ENCODE results near the gene PDE7B.
"Not testable (repeated sequence)": the region's sequence is repeated elsewhere in the genome, so short reads cannot be mapped to it uniquely, and the experiment has no call there.

Gene PDE7B

GRCh38 chr6:135839121-135839520 lies 12.4 kb upstream of the PDE7B start:
- no peak overlapping the region for H3K4me3 ChIP-seq (ENCODE audit: low read depth, low read length)
- DNase-seq (ENCODE audit: low read depth): no peak

GRCh38 chr6:135842618-135843392 lies 8.7 kb upstream of the PDE7B start:
- no peak for DNase-seq (ENCODE audit: low read depth)

GRCh38 chr6:135850882-135851281 lies 619 bp upstream of the PDE7B start:
- DNase-seq (ENCODE audit: low read depth): no peak
- H3K4me3 ChIP-seq (ENCODE audit: low read depth, low read length): no peak overlapping the region

More at GRCh38 chr6:135842618-135843392, 8.7 kb upstream of the PDE7B start:
- no peak overlapping the region for H3K4me3 ChIP-seq (ENCODE audit: low read depth, low read length)

- H3K4me3 ChIP-seq (ENCODE audit: low read depth, low read length): peak overlapping the region; percentile 55
- DNase-seq (ENCODE audit: low read depth): no peak
These were observed 1.2 kb downstream of the PDE7B start for GRCh38 chr6:135852746-135853145.

- no peak for DNase-seq (ENCODE audit: low read depth)
- peak overlapping the region; percentile 55 for H3K4me3 ChIP-seq (ENCODE audit: low read depth, low read length)
These were observed 1.7 kb downstream of the PDE7B start for GRCh38 chr6:135853227-135853626.

- no peak for DNase-seq (ENCODE audit: low read depth)
- H3K4me3 ChIP-seq (ENCODE audit: low read depth, low read length): peak overlapping the region; percentile 8
These were observed 2.5 kb downstream of the PDE7B start for GRCh38 chr6:135853986-135854385.

GRCh38 chr6:135854799-135855198 lies 3.3 kb downstream of the PDE7B start:
- no peak overlapping the region for H3K4me3 ChIP-seq (ENCODE audit: low read depth, low read length)
- no peak for DNase-seq (ENCODE audit: low read depth)

GRCh38 chr6:135858931-135859330 lies 7.4 kb downstream of the PDE7B start:
- DNase-seq (ENCODE audit: low read depth): no peak

GRCh38 chr6:135860361-135860760 lies 8.9 kb downstream of the PDE7B start:
- DNase-seq (ENCODE audit: low read depth): no peak
- no peak overlapping the region for H3K4me3 ChIP-seq (ENCODE audit: low read depth, low read length)

More at GRCh38 chr6:135858931-135859330, 7.4 kb downstream of the PDE7B start:
- no peak overlapping the region for H3K4me3 ChIP-seq (ENCODE audit: low read depth, low read length)

GRCh38 chr6:135861189-135861588 lies 9.7 kb downstream of the PDE7B start:
- no peak overlapping the region for H3K4me3 ChIP-seq (ENCODE audit: low read depth, low read length)
- DNase-seq (ENCODE audit: low read depth): no peak

GRCh38 chr6:135864929-135865328 lies 13.4 kb downstream of the PDE7B start:
- not testable (repeated sequence) for H3K4me3 ChIP-seq (ENCODE audit: low read depth, low read length); DNase-seq (ENCODE audit: low read depth)

GRCh38 chr6:135866445-135867123 lies 15.1 kb downstream of the PDE7B start:
- H3K4me3 ChIP-seq (ENCODE audit: low read depth, low read length): no peak overlapping the region

GRCh38 chr6:135867332-135867731 lies 15.8 kb downstream of the PDE7B start:
- H3K4me3 ChIP-seq (ENCODE audit: low read depth, low read length): no peak overlapping the region
- no peak for DNase-seq (ENCODE audit: low read depth)

More at GRCh38 chr6:135866445-135867123, 15.1 kb downstream of the PDE7B start:
- no peak for DNase-seq (ENCODE audit: low read depth)

- no peak overlapping the region for H3K4me3 ChIP-seq (ENCODE audit: low read depth, low read length)
- no peak for DNase-seq (ENCODE audit: low read depth)
These were observed 18.4 kb downstream of the PDE7B start for GRCh38 chr6:135869857-135870256.

- DNase-seq (ENCODE audit: low read depth): peak; percentile 88
- H3K4me3 ChIP-seq (ENCODE audit: low read depth, low read length): no peak overlapping the region
These were observed 19.2 kb downstream of the PDE7B start for GRCh38 chr6:135870722-135871121.

- DNase-seq (ENCODE audit: low read depth): no peak
- no peak overlapping the region for H3K4me3 ChIP-seq (ENCODE audit: low read depth, low read length)
These were observed 19.8 kb downstream of the PDE7B start for GRCh38 chr6:135871296-135871695.

- DNase-seq (ENCODE audit: low read depth): no peak
- no peak overlapping the region for H3K4me3 ChIP-seq (ENCODE audit: low read depth, low read length)
These were observed 20.4 kb downstream of the PDE7B start for GRCh38 chr6:135871878-135872277.

GRCh38 chr6:135875446-135875845 lies 23.9 kb downstream of the PDE7B start:
- no peak for DNase-seq (ENCODE audit: low read depth)
- no peak overlapping the region for H3K4me3 ChIP-seq (ENCODE audit: low read depth, low read length)

- no peak for DNase-seq (ENCODE audit: low read depth)
These were observed 24.6 kb downstream of the PDE7B start for GRCh38 chr6:135876058-135876457.

GRCh38 chr6:135877666-135878065 lies 26.2 kb downstream of the PDE7B start:
- no peak for DNase-seq (ENCODE audit: low read depth)
- H3K4me3 ChIP-seq (ENCODE audit: low read depth, low read length): no peak overlapping the region

More at GRCh38 chr6:135876058-135876457, 24.6 kb downstream of the PDE7B start:
- H3K4me3 ChIP-seq (ENCODE audit: low read depth, low read length): no peak overlapping the region
